ENCODE results near the gene JUN.

The JUN gene

DNA sequence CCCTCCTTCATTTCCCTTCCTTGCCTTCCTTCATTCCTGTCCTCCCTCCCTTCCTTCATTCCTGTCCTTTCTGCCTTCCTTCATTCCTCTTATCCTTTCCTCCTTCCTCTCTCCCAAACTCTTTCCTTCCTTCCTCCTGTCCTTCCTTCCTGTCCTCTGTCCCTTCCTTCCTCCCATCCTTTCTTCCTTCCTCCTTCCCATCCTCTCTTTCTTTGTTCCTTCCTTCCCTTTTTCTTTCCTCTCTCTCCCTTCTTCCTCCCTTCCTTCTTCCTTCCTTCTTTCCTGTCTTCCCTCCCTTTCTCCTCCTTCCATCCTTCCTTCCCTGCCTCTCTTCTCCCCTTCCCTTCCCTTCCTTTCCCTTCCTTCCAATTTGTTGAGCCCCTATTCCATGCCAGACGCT, 15.8 kb upstream of the JUN start:
- Mint-ChIP-seq H3K27me3 (ENCODE audit: low read depth) (no peaks in the 10 kb centered on the region), H3K4me3 (no peak overlapping the region), H3K27ac (no peak overlapping the region), H3K36me3 (ENCODE audit: low read depth) (peaks cover 11% of the 10 kb centered on the region), H3K9me3 (no peaks in the 10 kb centered on the region), H3K4me1 (ENCODE audit: low read depth) (peaks cover 15% of the 10 kb centered on the region)

DNA sequence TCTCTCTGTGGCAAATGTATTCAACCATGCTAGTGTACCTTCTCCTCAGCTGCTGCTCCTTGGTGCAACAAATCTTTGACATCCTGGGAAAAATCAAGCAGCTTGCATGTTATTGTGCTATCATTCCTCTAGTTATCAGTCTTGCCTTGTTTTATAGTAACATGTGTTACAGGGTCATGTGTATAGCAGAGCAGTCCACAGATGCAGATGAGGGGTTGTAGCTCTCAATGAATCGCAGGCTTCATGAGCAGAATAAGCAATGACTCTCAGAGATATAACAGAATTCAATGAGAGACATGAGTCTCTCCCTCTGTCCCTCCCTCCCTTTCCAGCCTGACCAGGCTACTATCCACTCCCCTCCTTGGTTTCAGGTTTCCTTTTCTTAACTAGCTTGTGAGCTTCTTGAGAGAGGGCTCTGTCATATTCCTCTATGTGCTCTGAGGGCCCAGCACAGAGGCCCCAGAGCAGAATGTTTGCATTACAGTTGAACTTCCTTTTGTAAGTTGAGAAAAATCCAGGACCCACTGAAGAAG, 15.1 kb upstream of the JUN start:
- Mint-ChIP-seq H3K4me3 (no peak overlapping the region), H3K4me1 (ENCODE audit: low read depth) (peaks cover 19% of the 10 kb centered on the region), H3K27me3 (ENCODE audit: low read depth) (no peaks in the 10 kb centered on the region), H3K27ac (no peak overlapping the region), H3K9me3 (no peaks in the 10 kb centered on the region), H3K36me3 (ENCODE audit: low read depth) (peaks cover 11% of the 10 kb centered on the region)

DNA sequence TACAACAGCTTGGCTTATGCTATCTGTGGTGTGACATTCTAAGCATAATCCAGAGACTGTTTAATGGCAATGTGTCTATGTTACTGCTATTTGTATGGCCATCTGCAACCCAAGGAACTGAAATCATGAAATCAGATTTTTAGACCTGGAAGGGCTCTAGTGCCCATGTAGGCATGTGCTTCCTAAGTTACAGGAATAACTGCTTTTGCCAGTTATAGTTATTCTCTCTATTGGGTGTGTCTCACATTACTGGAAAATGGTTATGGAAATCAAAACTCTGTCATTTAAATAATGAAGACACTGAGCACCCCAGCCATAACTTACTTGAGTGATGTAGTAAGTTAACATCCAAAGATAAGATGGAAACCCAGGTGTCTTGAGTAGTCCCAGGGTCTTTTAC, 12.6 kb upstream of the JUN start:
- H3K9me3 Mint-ChIP-seq = no peaks in the 10 kb centered on the region
- H3K27me3 Mint-ChIP-seq (ENCODE audit: low read depth) = peaks cover 3% of the 10 kb centered on the region
- no peak overlapping the region for H3K4me3 Mint-ChIP-seq
- H3K27ac Mint-ChIP-seq = no peak overlapping the region
- peaks cover 18% of the 10 kb centered on the region for H3K36me3 Mint-ChIP-seq (ENCODE audit: low read depth)
- peaks cover 15% of the 10 kb centered on the region for H3K4me1 Mint-ChIP-seq (ENCODE audit: low read depth)

DNA sequence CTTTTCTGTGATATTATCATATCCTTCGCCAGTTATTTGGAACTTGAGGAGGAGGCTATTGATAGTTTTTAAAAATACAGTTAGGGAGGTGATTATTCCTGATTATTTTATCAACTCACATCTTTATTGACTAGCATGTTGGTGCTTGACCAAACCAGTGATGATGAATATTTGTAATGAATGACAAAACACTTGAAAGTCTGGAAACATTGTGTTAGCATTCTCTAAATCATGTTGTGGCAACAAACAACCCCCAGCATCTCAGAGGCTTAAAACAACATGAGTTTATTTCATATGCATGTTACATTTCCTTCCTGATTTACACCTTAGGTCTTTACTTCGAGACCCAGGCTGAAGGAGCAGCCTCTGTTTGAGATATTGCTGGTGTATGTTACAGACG, 10.7 kb upstream of the JUN start:
- H3K9me3 Mint-ChIP-seq = no peaks in the 10 kb centered on the region
- H3K36me3 Mint-ChIP-seq (ENCODE audit: low read depth) = peaks cover 27% of the 10 kb centered on the region
- peaks cover 3% of the 10 kb centered on the region for H3K27me3 Mint-ChIP-seq (ENCODE audit: low read depth)
- peaks cover 21% of the 10 kb centered on the region for H3K4me1 Mint-ChIP-seq (ENCODE audit: low read depth)
- H3K27ac Mint-ChIP-seq = no peak overlapping the region
- no peak overlapping the region for H3K4me3 Mint-ChIP-seq

DNA sequence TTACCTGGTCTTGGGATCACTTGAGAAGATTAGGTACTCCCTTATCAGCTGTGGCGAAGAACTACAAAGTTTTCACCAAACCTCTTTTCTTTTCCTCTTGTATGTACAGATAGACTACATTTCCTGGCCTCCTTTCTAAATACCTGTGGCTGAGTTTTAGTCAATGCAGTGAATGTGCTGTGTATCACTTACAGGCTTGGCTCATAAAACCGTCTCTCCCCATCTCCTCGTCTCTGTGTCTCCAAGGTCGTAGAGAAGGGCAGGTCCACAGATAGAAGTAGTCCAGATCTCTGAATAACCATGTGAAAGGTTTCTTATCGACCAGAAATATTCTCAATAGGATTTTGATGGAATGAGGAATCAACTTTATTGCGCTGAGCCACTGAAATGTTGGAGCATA, 9.0 kb upstream of the JUN start:
- Mint-ChIP-seq H3K36me3 (ENCODE audit: low read depth) (peaks cover 42% of the 10 kb centered on the region), H3K27me3 (ENCODE audit: low read depth) (peaks cover 3% of the 10 kb centered on the region), H3K4me3 (no peak overlapping the region), H3K27ac (no peak overlapping the region), H3K4me1 (ENCODE audit: low read depth) (peaks cover 25% of the 10 kb centered on the region), H3K9me3 (peaks cover 14% of the 10 kb centered on the region)

DNA sequence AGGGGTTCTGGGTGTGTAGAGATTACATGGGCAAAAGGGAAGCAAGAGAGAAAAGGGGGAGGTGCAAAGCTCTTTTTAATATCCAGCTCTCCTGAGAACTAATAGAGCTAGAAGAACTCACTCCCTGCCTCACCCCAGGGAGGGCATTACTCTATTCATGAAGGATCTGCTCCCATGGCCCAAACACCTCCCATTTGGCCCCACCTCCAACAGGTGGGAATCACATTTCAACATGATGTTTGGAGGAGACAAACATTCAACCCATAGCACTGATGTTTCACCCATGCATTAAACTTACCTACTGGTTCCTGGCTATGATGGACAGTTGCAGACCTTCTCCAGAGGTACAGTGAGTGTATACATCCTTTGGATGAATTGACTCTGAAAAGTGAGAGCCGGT, 7.3 kb upstream of the JUN start:
- Mint-ChIP-seq H3K27me3 (ENCODE audit: low read depth) (peaks cover 3% of the 10 kb centered on the region), H3K9me3 (peaks cover 14% of the 10 kb centered on the region), H3K36me3 (ENCODE audit: low read depth) (peaks cover 50% of the 10 kb centered on the region), H3K4me1 (ENCODE audit: low read depth) (peaks cover 28% of the 10 kb centered on the region), H3K27ac (no peak overlapping the region), H3K4me3 (no peak overlapping the region)

DNA sequence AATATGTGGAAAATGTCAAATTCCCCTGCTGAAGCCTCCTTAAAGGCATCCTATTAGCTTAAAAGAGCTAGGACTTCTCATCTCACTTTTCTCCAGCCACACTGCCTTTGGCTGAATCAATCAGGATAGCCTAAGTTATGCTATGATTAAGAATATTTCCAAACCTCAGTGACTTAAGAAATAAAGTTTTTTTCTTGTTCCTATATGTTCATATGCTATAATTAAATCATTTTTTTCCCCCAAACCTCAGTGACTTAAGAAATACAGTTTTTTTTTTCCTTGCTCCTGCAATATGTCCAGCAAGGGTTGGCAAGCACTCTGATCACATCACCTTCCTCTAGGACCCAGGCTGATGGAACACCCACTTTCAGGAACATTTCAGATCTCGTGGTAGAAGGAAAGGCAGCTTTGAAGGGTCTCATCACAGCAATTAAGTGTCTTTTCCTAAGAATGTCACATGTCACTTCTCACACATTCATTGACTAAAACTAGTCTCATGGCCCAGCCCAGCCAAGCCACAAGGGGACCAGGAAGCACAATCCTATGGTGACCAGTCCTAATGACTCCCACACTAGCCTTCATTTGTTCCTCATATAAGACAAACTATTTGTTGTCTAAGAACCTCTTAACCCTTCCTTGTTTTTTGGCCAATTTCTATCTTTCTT, 6.3 kb upstream of the JUN start:
- H3K27me3 Mint-ChIP-seq (ENCODE audit: low read depth) = peaks cover 3% of the 10 kb centered on the region
- no peak overlapping the region for H3K27ac Mint-ChIP-seq
- no peak overlapping the region for H3K4me3 Mint-ChIP-seq
- peaks cover 47% of the 10 kb centered on the region for H3K36me3 Mint-ChIP-seq (ENCODE audit: low read depth)
- H3K9me3 Mint-ChIP-seq = peaks cover 14% of the 10 kb centered on the region
- peaks cover 23% of the 10 kb centered on the region for H3K4me1 Mint-ChIP-seq (ENCODE audit: low read depth)

DNA sequence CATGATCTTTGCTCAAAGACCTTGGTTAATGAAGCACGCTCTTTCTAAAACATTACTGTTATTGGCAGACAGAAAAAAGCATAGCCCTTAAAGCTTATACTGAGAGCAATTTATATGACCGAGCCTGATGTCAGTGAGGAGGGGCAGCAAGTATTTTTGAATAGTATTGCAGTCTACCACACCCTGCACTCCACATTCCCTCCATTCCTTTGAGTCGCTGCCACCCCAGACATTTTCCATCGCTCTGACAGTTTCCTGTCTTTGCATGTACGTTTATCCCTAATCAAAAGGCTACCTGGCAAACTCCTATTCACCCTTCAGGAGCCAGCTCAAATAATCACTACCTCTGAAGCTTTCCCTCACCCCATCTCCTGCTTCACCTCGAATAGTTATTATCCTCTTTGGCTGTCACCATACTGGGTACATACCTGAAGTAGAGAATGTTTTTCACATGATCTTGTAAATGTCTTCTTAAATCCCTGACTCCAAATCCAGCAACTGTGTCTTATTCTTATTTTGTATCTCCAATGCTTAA, 5.5 kb upstream of the JUN start:
- H3K4me3 Mint-ChIP-seq = no peak overlapping the region
- H3K9me3 Mint-ChIP-seq = peaks cover 14% of the 10 kb centered on the region
- peaks cover 47% of the 10 kb centered on the region for H3K36me3 Mint-ChIP-seq (ENCODE audit: low read depth)
- no peak overlapping the region for H3K27ac Mint-ChIP-seq
- H3K4me1 Mint-ChIP-seq (ENCODE audit: low read depth) = peaks cover 17% of the 10 kb centered on the region
- peaks cover 3% of the 10 kb centered on the region for H3K27me3 Mint-ChIP-seq (ENCODE audit: low read depth)

DNA sequence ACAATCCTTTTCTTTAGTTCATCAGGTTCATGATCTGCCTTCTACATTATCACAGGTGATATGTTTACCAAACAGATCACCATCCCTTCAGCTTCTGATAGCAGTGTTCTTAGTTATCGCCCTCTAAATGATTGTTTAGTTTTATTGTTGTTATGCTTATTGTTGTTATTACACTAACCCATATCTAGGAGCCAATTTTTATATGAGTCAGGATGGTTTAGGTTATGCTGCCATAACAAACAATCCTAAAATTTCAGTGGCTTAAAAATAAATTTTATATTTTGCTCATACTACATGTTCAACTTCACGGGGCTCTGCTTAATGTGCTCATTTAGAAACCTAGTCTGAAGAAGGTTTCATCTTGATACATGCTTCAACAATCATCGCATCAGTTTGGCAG, 4.4 kb upstream of the JUN start:
- Mint-ChIP-seq H3K36me3 (ENCODE audit: low read depth) (peaks cover 47% of the 10 kb centered on the region), H3K27ac (no peak overlapping the region), H3K4me3 (no peak overlapping the region), H3K4me1 (ENCODE audit: low read depth) (peaks cover 15% of the 10 kb centered on the region), H3K9me3 (peaks cover 14% of the 10 kb centered on the region), H3K27me3 (ENCODE audit: low read depth) (no peaks in the 10 kb centered on the region)

DNA sequence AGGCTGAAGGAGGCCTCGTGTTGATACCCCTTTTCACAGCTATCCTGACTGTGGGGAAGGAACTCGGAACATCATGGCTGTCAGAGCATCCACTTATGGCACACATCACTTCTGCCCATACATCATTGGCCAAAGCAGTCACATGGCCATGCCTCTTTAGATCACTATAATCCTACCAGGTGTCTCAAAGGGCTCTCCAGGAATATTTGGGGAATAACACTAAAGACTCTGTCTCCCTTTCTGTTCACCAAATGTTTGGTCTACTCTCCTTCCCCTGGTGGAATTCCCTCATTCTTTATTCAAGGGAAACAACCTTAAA, 3.0 kb upstream of the JUN start:
- peaks cover 14% of the 10 kb centered on the region for H3K9me3 Mint-ChIP-seq
- H3K27me3 Mint-ChIP-seq (ENCODE audit: low read depth) = no peaks in the 10 kb centered on the region
- peaks cover 50% of the 10 kb centered on the region for H3K36me3 Mint-ChIP-seq (ENCODE audit: low read depth)
- no peak overlapping the region for H3K4me3 Mint-ChIP-seq
- H3K4me1 Mint-ChIP-seq (ENCODE audit: low read depth) = peaks cover 20% of the 10 kb centered on the region
- peak overlapping the region; percentile 8 for H3K27ac Mint-ChIP-seq

DNA sequence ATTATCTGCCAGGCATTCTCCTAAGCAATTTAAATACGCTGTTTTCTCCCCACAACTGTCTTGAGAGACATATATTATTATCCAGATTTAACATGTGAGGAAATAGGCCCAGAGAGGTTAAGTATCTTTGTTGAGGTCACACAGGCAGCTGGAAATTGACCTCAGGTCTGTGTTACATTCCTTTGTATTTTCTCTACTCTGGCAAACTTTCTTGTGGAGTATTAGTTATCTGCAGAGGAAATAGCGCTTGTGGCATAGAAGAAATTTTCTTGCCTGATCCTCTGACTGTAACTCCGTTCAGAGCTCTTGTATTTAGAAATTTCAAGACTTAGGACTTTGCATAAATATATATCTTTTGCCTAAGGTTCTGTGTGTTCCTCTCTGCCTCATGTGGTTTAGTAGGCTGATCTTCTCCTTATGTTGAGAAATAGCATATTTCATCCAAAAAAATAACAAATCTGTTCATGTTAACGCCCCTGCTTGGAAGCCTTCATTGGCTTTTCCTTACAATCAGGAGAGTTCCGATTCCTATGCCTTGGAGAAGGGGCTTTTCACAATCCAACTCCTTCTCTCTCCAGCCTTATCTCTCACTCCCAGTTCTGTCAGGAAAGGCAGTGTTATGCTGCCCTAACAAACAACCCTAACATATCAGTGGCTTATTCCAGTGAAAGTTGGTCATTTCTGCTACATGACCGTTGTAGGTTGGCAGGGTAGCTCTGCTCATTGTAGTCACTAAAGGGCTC, 2.5 kb upstream of the JUN start:
- Mint-ChIP-seq H3K9me3 (peaks cover 14% of the 10 kb centered on the region), H3K36me3 (ENCODE audit: low read depth) (peaks cover 51% of the 10 kb centered on the region), H3K4me3 (no peak overlapping the region), H3K4me1 (ENCODE audit: low read depth) (peaks cover 23% of the 10 kb centered on the region), H3K27ac (peak overlapping the region; percentile 49), H3K27me3 (ENCODE audit: low read depth) (no peaks in the 10 kb centered on the region)

DNA sequence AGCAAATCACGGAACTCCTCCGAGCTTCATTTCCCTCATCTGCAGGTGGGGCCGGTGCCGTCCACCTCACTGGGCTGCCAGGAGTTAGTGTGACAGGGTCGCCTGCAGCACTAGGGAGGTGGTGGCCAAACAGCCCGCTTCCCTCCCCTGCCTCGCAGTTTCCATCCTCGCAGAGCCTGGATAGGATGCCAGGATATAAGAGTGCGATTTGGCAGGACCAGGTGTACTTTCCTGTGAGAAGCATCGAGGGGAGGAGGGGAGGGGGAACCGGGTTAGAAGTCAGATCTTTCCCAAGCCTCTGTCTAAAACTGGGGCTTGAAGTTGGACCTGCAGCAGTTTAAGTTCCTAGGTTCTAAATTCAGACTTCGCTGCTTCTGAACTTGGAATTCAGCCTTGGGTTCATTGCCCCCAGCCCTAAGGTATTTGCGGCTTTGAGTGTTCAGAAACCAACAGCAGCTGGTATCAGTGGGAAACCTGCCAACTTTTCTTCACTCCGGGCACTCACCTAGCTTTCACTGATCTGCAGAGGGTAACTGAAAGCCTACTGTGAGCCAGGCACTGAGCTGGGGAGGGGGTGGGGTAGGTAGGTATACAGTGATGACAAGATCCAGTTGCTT, 1.7 kb upstream of the JUN start:
- no peaks in the 10 kb centered on the region for H3K27me3 Mint-ChIP-seq (ENCODE audit: low read depth)

DNA sequence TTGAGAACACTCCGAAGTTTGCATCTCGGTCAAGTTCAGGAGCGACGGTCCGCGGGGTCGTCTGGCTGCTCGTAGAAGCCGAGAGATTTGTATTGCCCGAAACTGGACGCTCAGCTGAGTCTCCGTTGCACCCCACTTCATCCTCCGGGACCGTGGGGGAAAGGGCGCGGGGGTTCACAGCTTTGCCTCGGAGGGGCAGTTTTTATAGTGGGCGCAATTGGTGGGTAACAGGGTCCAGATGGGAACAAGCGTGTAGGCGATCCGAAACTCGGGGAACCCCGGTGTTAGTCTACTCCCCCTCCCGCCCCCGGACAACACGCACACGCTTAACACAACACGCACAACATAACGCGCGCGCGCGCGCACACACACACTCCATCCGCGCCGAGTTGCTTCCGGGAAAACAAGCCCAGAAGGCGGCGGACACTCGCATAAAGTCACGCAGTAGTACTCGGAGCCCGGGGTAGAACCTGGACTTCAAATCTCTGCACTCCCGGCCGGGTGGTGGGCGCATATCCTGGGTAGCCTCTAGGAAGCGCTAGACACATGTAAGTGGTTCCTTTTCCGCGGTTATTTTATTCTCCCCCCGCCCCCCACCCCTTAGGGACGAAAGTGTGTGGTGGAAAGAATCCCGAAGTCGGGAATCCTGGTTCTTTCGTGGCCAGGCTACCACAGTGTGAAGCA, 1.1 kb upstream of the JUN start:
- Mint-ChIP-seq H3K4me3 (peak overlapping the region; percentile 96), H3K36me3 (ENCODE audit: low read depth) (peaks cover 56% of the 10 kb centered on the region), H3K4me1 (ENCODE audit: low read depth) (peaks cover 28% of the 10 kb centered on the region), H3K9me3 (peaks cover 14% of the 10 kb centered on the region), H3K27me3 (ENCODE audit: low read depth) (no peaks in the 10 kb centered on the region), H3K27ac (peak overlapping the region; percentile 99)

More for the DNA sequence above, 1.7 kb upstream of the JUN start:
- H3K27ac Mint-ChIP-seq = peak overlapping the region; percentile 99
- peaks cover 23% of the 10 kb centered on the region for H3K4me1 Mint-ChIP-seq (ENCODE audit: low read depth)
- peak overlapping the region; percentile 96 for H3K4me3 Mint-ChIP-seq
- peaks cover 51% of the 10 kb centered on the region for H3K36me3 Mint-ChIP-seq (ENCODE audit: low read depth)
- H3K9me3 Mint-ChIP-seq = peaks cover 14% of the 10 kb centered on the region

All from T-helper 1 cell treated with Interleukin-12 subunit alpha and Interleukin-12 subunit beta and Interleukin-4 antibody, amounts not matched to agents 30 μg/mL and 1 μg/mL, for 36 hours (primary cell).